H1 (cell line): ENCODE data around the gene NOS3. TPM values are rescaled to one million over a fixed set of nuclear protein-coding genes. Genes with fewer than 3 reads are reported as not detected.

Experiments
- ASH2L ChIP-seq: fragments of 200-600, 300-600 bp; sonication (generic); IDR thresholded peaks from one replicate; pipeline ENCODE4 v1.7.1; 2017; ENCODE audit warnings: low read length
- BRCA1 ChIP-seq: IDR thresholded peaks from 2 replicates; pipeline ENCODE4 v1.6.1; 2012; ENCODE audit warnings: low read depth, low read length, improper control_type of control experiment
- CEBPB ChIP-seq: IDR thresholded peaks from 2 replicates; pipeline ENCODE4 v1.6.1; 2012; ENCODE audit warnings: low read depth, low read length
- CHD2 ChIP-seq: IDR thresholded peaks from 2 replicates; pipeline ENCODE4 v1.6.1; 2012; ENCODE audit warnings: low read length, improper control_type of control experiment
- CTCF ChIP-seq, 3 experiments: IDR thresholded peaks; 1 replicate in 2 of 3; 2 replicates in 1 of 3; pipeline versions ENCODE4 v1.5.1 to v1.6.1; 2011; ENCODE audit warnings: low read length in 3 of 3, mild to moderate bottlenecking in 3 of 3, inconsistent platforms in 2 of 3, low read depth in 1 of 3, moderate library complexity in 1 of 3; ENCODE audit not compliant: insufficient read depth in 1 of 3; ENCODE audit errors: control extremely low read depth in 1 of 3
- GABPA ChIP-seq: IDR thresholded peaks from 2 replicates; pipeline ENCODE4 v1.6.1; 2011; ENCODE audit warnings: mild to moderate bottlenecking, low read length, moderate library complexity, borderline replicate concordance; ENCODE audit not compliant: insufficient read depth
- GTF2F1 ChIP-seq: IDR thresholded peaks from 2 replicates; pipeline ENCODE4 v1.6.1; 2012; ENCODE audit warnings: low read depth, low read length, improper control_type of control experiment, borderline replicate concordance
- KDM4A ChIP-seq: IDR thresholded peaks from one replicate; pipeline ENCODE4 v1.7.1; 2012; ENCODE audit warnings: low read depth, mild to moderate bottlenecking, moderate library complexity, low read length, inconsistent platforms; ENCODE audit not compliant: severe bottlenecking
- POLR2A ChIP-seq, 2 experiments: IDR thresholded peaks; 1 replicate in 1 of 2; 2 replicates in 1 of 2; pipeline ENCODE4 v1.6.1; 2011; ENCODE audit warnings: low read depth in 2 of 2, low read length in 2 of 2, mild to moderate bottlenecking in 2 of 2; ENCODE audit errors: control extremely low read depth in 1 of 2
- SIN3A ChIP-seq, 2 experiments: IDR thresholded peaks in 1 of 2; conservative IDR thresholded peaks in 1 of 2; 2 replicates each; pipeline ENCODE4 v1.6.1; 2011 to 2012; ENCODE audit warnings: low read length in 2 of 2, improper control_type of control experiment in 1 of 2, low read depth in 1 of 2, mild to moderate bottlenecking in 1 of 2
- SIX5 ChIP-seq: IDR thresholded peaks from 2 replicates; pipeline ENCODE4 v1.6.1; 2011; ENCODE audit warnings: mild to moderate bottlenecking, low read depth, low read length
- SP2 ChIP-seq: IDR thresholded peaks from 2 replicates; pipeline ENCODE4 v1.6.1; 2012; ENCODE audit warnings: mild to moderate bottlenecking, low read length, inconsistent platforms
- polyA plus RNA-seq, 7 experiments: library from polyadenylated mRNA; depleted of rRNA in 3 of 7; stranded (reverse) in 5 of 7; unstranded in 2 of 7; fragments of >200 nt in 5 of 7; fragments of 200-250 nt in 2 of 7; gene quantifications; 1 replicate in 5 of 7; 2 replicates in 1 of 7; 4 replicates in 1 of 7; pipeline versions ENCODE4 v1.2.1 to v1.2.3, GENCODE V29; 2011 to 2013; ENCODE audit warnings: missing spikeins in 2 of 7, mixed read lengths in 2 of 7
- total RNA-seq: library from RNA; stranded (reverse); fragmentation: NEBNext Ultra II Directional; extraction: Animal tissue kit (Norgen Biotek cat#: 25700); gene quantifications from 2 replicates; pipeline ENCODE4 v1.2.1, GENCODE V29; 2021

NOS3 gene
- total and polyA plus RNA-seq, 2 of the 8 experiments (the other 6 are each of a cell fraction or from before 2014, with no cell fraction given) = 4.4 to 16.2 TPM

DNA sequence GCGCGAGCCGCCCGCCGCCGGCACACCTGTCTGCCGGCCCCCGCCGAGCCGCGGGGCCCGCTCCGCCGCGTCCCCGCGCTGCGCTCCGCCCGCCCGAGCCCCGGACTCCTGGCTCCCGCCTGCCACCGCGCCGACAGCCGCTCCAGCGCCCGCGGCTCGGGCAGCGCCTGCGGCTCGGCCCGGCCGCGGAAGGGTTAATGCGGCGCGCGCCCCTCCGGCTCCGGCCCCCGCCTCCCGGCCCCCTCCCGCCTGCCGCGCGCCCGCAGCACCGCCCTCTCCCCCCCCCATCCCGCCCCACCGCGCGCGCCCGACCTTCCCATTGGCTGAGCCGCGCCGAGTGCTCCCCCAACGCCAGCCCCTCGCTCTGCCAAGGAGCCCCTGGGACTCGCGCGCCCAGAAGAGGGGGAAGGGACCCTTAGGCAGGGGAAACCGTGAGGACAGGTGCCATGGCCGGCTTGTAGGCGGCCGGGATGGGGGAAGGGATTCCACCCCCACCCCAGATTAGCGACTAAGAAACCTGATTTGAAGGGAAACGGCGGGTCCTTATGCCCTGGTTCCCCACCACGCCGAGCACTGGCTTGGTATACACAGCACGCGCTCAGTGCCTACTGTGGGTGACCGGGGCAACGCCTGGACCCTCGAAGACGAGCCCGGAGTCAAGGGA is 12.6 kb upstream of the NOS3 start, which contains the start of gene KCNH2 (continued):
- TF ChIP-seq GTF2F1 = no peak
- TF ChIP-seq SIN3A (conservative IDR thresholded peaks at IDR 0.05 in 1 of 2, IDR thresholded peaks at IDR 0.05 in 1 of 2; ENCODE audit: low read depth in 1 of 2, low read length in 2 of 2) = no peak
- no peak for TF ChIP-seq CTCF (IDR thresholded peaks at IDR 0.05; ENCODE audit: control extremely low read depth in 1 of 3, insufficient read depth in 1 of 3, low read depth in 1 of 3, low read length in 3 of 3)
- TF ChIP-seq ASH2L = peak; percentile 70
- no peak for TF ChIP-seq GABPA
- TF ChIP-seq CHD2 = no peak
- TF ChIP-seq KDM4A = peak; percentile 9
- no peak for TF ChIP-seq SIX5
- no peak for TF ChIP-seq BRCA1
- no peak for TF ChIP-seq SP2
- TF ChIP-seq POLR2A (IDR thresholded peaks at IDR 0.05; ENCODE audit: control extremely low read depth in 1 of 2, low read depth in 2 of 2, low read length in 2 of 2) = no peak
- TF ChIP-seq CEBPB = no peak
- TF ChIP-seq, all 59 proteins: peak for 7
